Measurements from ENCODE around the gene WNT1. TPM values are rescaled to one million over a fixed set of nuclear protein-coding genes. Genes with fewer than 3 reads are reported as not detected.

WNT1 gene
- total RNA-seq, 4 donors from 2014 or later, result not detected

GRCh38 chr12:48977290-48978281 lies 536 bp upstream of the WNT1 start:
- intact Hi-C loops (cut with DNase I; ENCODE audit: low total_unique reads), result no loop called here
- Histone ChIP-seq H3K9me3 (no peaks in the 10 kb centered on the region), H3K4me1 (peaks cover 34 to 50% (median 40%) of the 10 kb centered on the region in 4 donors), H3K27me3 (peaks cover 97% of the 10 kb centered on the region), H3K27ac (no peak overlapping the region), H3K4me3 (peak overlapping the region in 2 of 4 donors; percentile 28 to 45), H3K36me3 (no peaks in the 10 kb centered on the region)
- in situ Hi-C loops (cut with MboI; ENCODE audit: low pct_ligation_motif_present in 1 of 4, low pct_unique_long_range_greater_than_20kb in 1 of 4, low sequenced_read_pairs in 3 of 4), result no loop called here
- peak; percentile 71 for DNase-seq
- 7 to 14% methylated on average over 13 to 39 of the region's 50 CpGs for WGBS, 2 donors (ENCODE audit: low coverage in 1 of 2)
- no peak for TF ChIP-seq POLR2AphosphoS5 (IDR thresholded peaks at IDR 0.05)
- peak; percentile 82 to 92 (median 86) for TF ChIP-seq CTCF (IDR thresholded peaks at IDR 0.05)
- no peak for TF ChIP-seq EP300 (IDR thresholded peaks at IDR 0.05; ENCODE audit: low read depth)
- TF ChIP-seq POLR2A (IDR thresholded peaks at IDR 0.05), result no peak

GRCh38 chr12:48978741-48979601 lies 849 bp downstream of the WNT1 start:
- H3K4me1 ChIP-seq, result peaks cover 34 to 47% (median 40%) of the 10 kb centered on the region in 4 donors
- H3K27me3 ChIP-seq, result peaks cover 95% of the 10 kb centered on the region
- TF ChIP-seq EP300 (IDR thresholded peaks at IDR 0.05; ENCODE audit: low read depth), result no peak
- no peak for TF ChIP-seq CTCF (IDR thresholded peaks at IDR 0.05)
- TF ChIP-seq POLR2A (IDR thresholded peaks at IDR 0.05), result no peak
- no peak for TF ChIP-seq POLR2AphosphoS5 (IDR thresholded peaks at IDR 0.05)
- in situ Hi-C loops (cut with MboI; ENCODE audit: low pct_ligation_motif_present in 1 of 4, low pct_unique_long_range_greater_than_20kb in 1 of 4, low sequenced_read_pairs in 3 of 4), result no loop called here
- H3K36me3 ChIP-seq, result no peaks in the 10 kb centered on the region
- DNase-seq, result no peak
- peak overlapping the region in 2 of 4 donors; percentile 28 to 45 for H3K4me3 ChIP-seq
- intact Hi-C loops (cut with DNase I; ENCODE audit: low total_unique reads), result no loop called here
- WGBS, 2 donors (ENCODE audit: low coverage in 1 of 2), result 6% methylated on average over 40 of the region's 45 CpGs; no CpG with 5 or more reads in 1 of the 2 donors
- no peaks in the 10 kb centered on the region for H3K9me3 ChIP-seq
- no peak overlapping the region for H3K27ac ChIP-seq

- H3K27ac ChIP-seq, result no peak overlapping the region
- no peaks in the 10 kb centered on the region for H3K9me3 ChIP-seq
- H3K36me3 ChIP-seq, result no peaks in the 10 kb centered on the region
- WGBS, 2 donors (ENCODE audit: low coverage in 1 of 2), result 2% methylated on average over 32 of the region's 55 CpGs; no CpG with 5 or more reads in 1 of the 2 donors
- TF ChIP-seq EP300 (IDR thresholded peaks at IDR 0.05; ENCODE audit: low read depth) (no peak), POLR2AphosphoS5 (IDR thresholded peaks at IDR 0.05) (no peak), CTCF (IDR thresholded peaks at IDR 0.05) (no peak)
- DNase-seq, result peak; percentile 50
- in situ Hi-C loops (cut with MboI; ENCODE audit: low pct_ligation_motif_present in 1 of 4, low pct_unique_long_range_greater_than_20kb in 1 of 4, low sequenced_read_pairs in 3 of 4), result no loop called here
- H3K27me3 ChIP-seq, result peaks cover 95% of the 10 kb centered on the region
- intact Hi-C loops (cut with DNase I; ENCODE audit: low total_unique reads), result no loop called here
- H3K4me3 ChIP-seq, result peak overlapping the region in 2 of 4 donors; percentile 28 to 45
- H3K4me1 ChIP-seq, result peaks cover 34 to 47% (median 40%) of the 10 kb centered on the region in 4 donors
These were observed 1.7 kb downstream of the WNT1 start for GRCh38 chr12:48979602-48980388.

Measured in transverse colon (tissue), 4 donors.